ENCODE results near the gene DEFB131A. TPM values are rescaled to one million over a fixed set of nuclear protein-coding genes. Genes with fewer than 3 reads are reported as not detected.
"Not testable (repeated sequence)": the region's sequence is repeated elsewhere in the genome, so short reads cannot be mapped to it uniquely, and the experiment has no call there.

Gene DEFB131A
- total and polyA plus RNA-seq, 10 of the 15 experiments (the other 5 are each of a cell fraction or from before 2014, with no cell fraction given) = not detected

- intact Hi-C loops (cut with micrococcal nuclease; ENCODE audit: unreplicated experiment); H4K20me1 ChIP-seq (ENCODE audit: control insufficient read depth, insufficient read depth); BruUV-seq (replicated peaks); FAIRE-seq; H3K36me3 ChIP-seq (ENCODE audit: control insufficient read depth in 2 of 2, insufficient read depth in 2 of 2, low read length in 1 of 2); RAD21 ChIA-PET (ENCODE audit: unreplicated experiment); H3K4me3 ChIP-seq; H3K9ac ChIP-seq (ENCODE audit: control insufficient read depth, insufficient read depth, low read length); H3K4me1 ChIP-seq (ENCODE audit: control insufficient read depth, insufficient read depth, low read length); POLR2A ChIA-PET; H2AFZ ChIP-seq (ENCODE audit: control insufficient read depth, low read depth, low read length); H3K9me3 ChIP-seq (replicated peaks; ENCODE audit: control insufficient read depth, insufficient read depth, low read length); CTCF ChIA-PET; H3K27me3 ChIP-seq (replicated peaks in 1 of 2; ENCODE audit: control insufficient read depth in 2 of 2, insufficient read depth in 2 of 2, low read length in 1 of 2); H3K4me2 ChIP-seq (ENCODE audit: control insufficient read depth, insufficient read depth); in situ Hi-C loops (cut with MboI); DNase-seq (ENCODE audit: low read depth, low spot score); ATAC-seq; H3K79me2 ChIP-seq (ENCODE audit: control insufficient read depth, insufficient read depth, low read length); SMC1A ChIA-PET (ENCODE audit: uncharacterized antibody, unreplicated experiment); H3K27ac ChIP-seq (ENCODE audit: control insufficient read depth, insufficient read depth): not testable (repeated sequence)
- 48% methylated on average over 11 of the region's 11 CpGs for WGBS (ENCODE audit: insufficient coverage, insufficient replicate concordance, low lambda C conversion rate, missing lambda C conversion rate)
Measured at GRCh38 chr4:9486880-9487279, 42.7 kb downstream of the DEFB131A start.

- CTCF ChIA-PET; DNase-seq (ENCODE audit: low read depth, low spot score); H2AFZ ChIP-seq (ENCODE audit: control insufficient read depth, low read depth, low read length); H3K4me2 ChIP-seq (ENCODE audit: control insufficient read depth, insufficient read depth); H3K4me3 ChIP-seq; H3K4me1 ChIP-seq (ENCODE audit: control insufficient read depth, insufficient read depth, low read length); SMC1A ChIA-PET (ENCODE audit: uncharacterized antibody, unreplicated experiment); H3K9ac ChIP-seq (ENCODE audit: control insufficient read depth, insufficient read depth, low read length); in situ Hi-C loops (cut with MboI); H3K79me2 ChIP-seq (ENCODE audit: control insufficient read depth, insufficient read depth, low read length); POLR2A ChIA-PET; H4K20me1 ChIP-seq (ENCODE audit: control insufficient read depth, insufficient read depth); intact Hi-C loops (cut with micrococcal nuclease; ENCODE audit: unreplicated experiment); BruUV-seq (replicated peaks); H3K36me3 ChIP-seq (ENCODE audit: control insufficient read depth in 2 of 2, insufficient read depth in 2 of 2, low read length in 1 of 2); H3K27me3 ChIP-seq (replicated peaks in 1 of 2; ENCODE audit: control insufficient read depth in 2 of 2, insufficient read depth in 2 of 2, low read length in 1 of 2); ATAC-seq; H3K27ac ChIP-seq (ENCODE audit: control insufficient read depth, insufficient read depth); RAD21 ChIA-PET (ENCODE audit: unreplicated experiment); FAIRE-seq; H3K9me3 ChIP-seq (replicated peaks; ENCODE audit: control insufficient read depth, insufficient read depth, low read length): not testable (repeated sequence)
- 44% methylated on average over 15 of the region's 15 CpGs for WGBS (ENCODE audit: insufficient coverage, insufficient replicate concordance, low lambda C conversion rate, missing lambda C conversion rate)
Measured at GRCh38 chr4:9488796-9489195, 44.6 kb downstream of the DEFB131A start.

- H3K79me2 ChIP-seq (ENCODE audit: control insufficient read depth, insufficient read depth, low read length); SMC1A ChIA-PET (ENCODE audit: uncharacterized antibody, unreplicated experiment); H3K4me3 ChIP-seq; H2AFZ ChIP-seq (ENCODE audit: control insufficient read depth, low read depth, low read length); H3K9ac ChIP-seq (ENCODE audit: control insufficient read depth, insufficient read depth, low read length); H3K27ac ChIP-seq (ENCODE audit: control insufficient read depth, insufficient read depth); POLR2A ChIA-PET; H3K36me3 ChIP-seq (ENCODE audit: control insufficient read depth in 2 of 2, insufficient read depth in 2 of 2, low read length in 1 of 2); BruUV-seq (replicated peaks); H3K9me3 ChIP-seq (replicated peaks; ENCODE audit: control insufficient read depth, insufficient read depth, low read length); intact Hi-C loops (cut with micrococcal nuclease; ENCODE audit: unreplicated experiment); H3K27me3 ChIP-seq (replicated peaks in 1 of 2; ENCODE audit: control insufficient read depth in 2 of 2, insufficient read depth in 2 of 2, low read length in 1 of 2); H3K4me1 ChIP-seq (ENCODE audit: control insufficient read depth, insufficient read depth, low read length); CTCF ChIA-PET; ATAC-seq; FAIRE-seq; RAD21 ChIA-PET (ENCODE audit: unreplicated experiment); in situ Hi-C loops (cut with MboI); H3K4me2 ChIP-seq (ENCODE audit: control insufficient read depth, insufficient read depth); H4K20me1 ChIP-seq (ENCODE audit: control insufficient read depth, insufficient read depth); DNase-seq (ENCODE audit: low read depth, low spot score): not testable (repeated sequence)
- WGBS (ENCODE audit: insufficient coverage, insufficient replicate concordance, low lambda C conversion rate, missing lambda C conversion rate) = 43% methylated on average over 7 of the region's 7 CpGs
Measured at GRCh38 chr4:9490496-9490895, 46.3 kb downstream of the DEFB131A start.

- H3K27ac ChIP-seq (ENCODE audit: control insufficient read depth, insufficient read depth); H3K4me2 ChIP-seq (ENCODE audit: control insufficient read depth, insufficient read depth); in situ Hi-C loops (cut with MboI); intact Hi-C loops (cut with micrococcal nuclease; ENCODE audit: unreplicated experiment); DNase-seq (ENCODE audit: low read depth, low spot score); H4K20me1 ChIP-seq (ENCODE audit: control insufficient read depth, insufficient read depth); H3K9me3 ChIP-seq (replicated peaks; ENCODE audit: control insufficient read depth, insufficient read depth, low read length); H2AFZ ChIP-seq (ENCODE audit: control insufficient read depth, low read depth, low read length); H3K27me3 ChIP-seq (replicated peaks in 1 of 2; ENCODE audit: control insufficient read depth in 2 of 2, insufficient read depth in 2 of 2, low read length in 1 of 2); RAD21 ChIA-PET (ENCODE audit: unreplicated experiment); H3K79me2 ChIP-seq (ENCODE audit: control insufficient read depth, insufficient read depth, low read length); H3K4me3 ChIP-seq; ATAC-seq; CTCF ChIA-PET; BruUV-seq (replicated peaks); POLR2A ChIA-PET; H3K4me1 ChIP-seq (ENCODE audit: control insufficient read depth, insufficient read depth, low read length); FAIRE-seq; H3K36me3 ChIP-seq (ENCODE audit: control insufficient read depth in 2 of 2, insufficient read depth in 2 of 2, low read length in 1 of 2); H3K9ac ChIP-seq (ENCODE audit: control insufficient read depth, insufficient read depth, low read length); SMC1A ChIA-PET (ENCODE audit: uncharacterized antibody, unreplicated experiment): not testable (repeated sequence)
- 22% methylated on average over 7 of the region's 17 CpGs for WGBS (ENCODE audit: insufficient coverage, insufficient replicate concordance, low lambda C conversion rate, missing lambda C conversion rate)
Measured at GRCh38 chr4:9490986-9491385, 46.8 kb downstream of the DEFB131A start.
